GDM1 (cell line): Measurements from ENCODE around the gene CDH2.

ENCODE experiments used
- DNase-seq: peaks from one replicate; lab custom pipeline; 2025; lab: John Stamatoyannopoulos, UW

The CDH2 gene

DNA sequence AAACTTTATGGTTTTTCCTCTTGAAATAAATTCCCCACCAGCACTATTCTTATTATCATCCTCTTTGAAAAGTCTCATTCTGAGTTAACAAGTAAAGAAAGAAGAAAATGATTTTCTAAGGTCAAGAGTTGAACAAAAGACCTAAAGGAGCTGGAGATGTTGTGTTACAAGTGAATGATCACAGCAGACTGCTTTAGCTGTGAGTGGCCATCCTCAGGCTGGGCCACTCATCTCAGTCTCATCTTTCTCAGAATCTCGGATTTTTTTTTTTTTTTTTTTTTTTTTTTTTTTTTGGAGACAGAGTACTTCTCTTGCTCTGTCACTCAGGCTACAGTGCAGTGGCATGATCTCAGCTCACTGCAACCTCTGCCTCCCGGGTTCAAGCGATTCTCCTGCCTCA lies 133.3 kb downstream of the CDH2 start:
- no peak for DNase-seq

GRCh38 chr18:28041366-28041765 lies 135.6 kb downstream of the CDH2 start:
- DNase-seq, result no peak

DNA sequence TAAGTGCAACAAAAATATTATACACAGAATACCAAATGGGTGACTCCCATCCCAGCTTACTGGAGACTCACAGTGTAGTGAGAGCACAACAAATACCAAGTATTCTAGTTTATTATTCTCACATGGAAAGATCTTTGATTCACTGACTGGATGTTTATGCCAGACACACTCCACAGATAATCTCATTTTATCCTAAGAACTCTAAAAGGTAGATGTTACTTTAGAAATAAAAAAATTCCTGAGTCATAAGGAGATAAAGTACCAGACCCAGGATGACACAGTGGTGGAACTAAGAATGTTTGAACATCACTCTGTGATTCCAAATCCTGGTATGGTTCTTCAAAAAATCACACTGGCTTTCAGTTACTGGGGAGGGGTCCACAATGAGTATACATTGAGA lies 136.2 kb downstream of the CDH2 start:
- DNase-seq, result no peak

- DNase-seq, result no peak
These were observed 136.7 kb downstream of the CDH2 start for GRCh38 chr18:28040211-28040610.

- no peak for DNase-seq
These were observed 137.2 kb downstream of the CDH2 start for GRCh38 chr18:28039691-28040090.

DNA sequence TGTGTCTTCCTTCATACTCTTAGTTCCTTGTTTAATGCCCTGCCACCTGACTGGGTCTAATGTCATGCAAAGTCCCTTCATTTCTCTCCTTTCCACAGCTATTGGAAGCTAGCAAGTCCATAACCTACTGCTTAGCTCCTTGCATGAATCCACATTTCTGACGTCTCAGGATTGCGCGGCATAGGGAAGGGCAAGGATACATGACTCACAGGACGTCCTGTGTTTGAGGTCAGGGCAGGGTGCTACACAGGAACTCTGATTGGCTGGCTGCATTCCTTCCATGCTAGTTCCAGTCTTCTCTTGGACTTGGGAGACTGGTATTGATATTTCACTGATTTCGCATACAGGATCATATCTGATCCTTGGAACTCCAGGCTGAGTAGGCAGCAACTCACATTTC lies 137.9 kb downstream of the CDH2 start:
- DNase-seq, result no peak

- DNase-seq, result no peak
These were observed 140.4 kb downstream of the CDH2 start for GRCh38 chr18:28036488-28036887.

DNA sequence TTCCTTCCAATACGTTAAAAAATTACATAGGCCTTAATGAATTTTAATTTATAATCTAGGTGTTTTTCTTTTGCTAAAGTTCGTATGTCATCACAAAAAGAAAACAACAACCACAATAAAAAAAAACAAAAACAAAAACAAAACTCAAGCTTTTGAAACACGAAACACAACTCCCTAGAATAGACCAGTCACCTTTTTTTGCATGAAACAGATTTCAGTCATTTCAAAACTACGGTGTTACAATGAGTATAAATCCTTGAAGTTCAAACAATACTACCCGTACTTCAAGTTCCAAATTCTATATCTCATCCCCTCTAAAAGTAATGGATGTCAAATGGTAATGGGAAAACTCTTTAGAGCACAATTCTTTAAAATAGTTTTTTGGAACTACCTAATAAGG lies 142.4 kb downstream of the CDH2 start:
- no peak for DNase-seq

GRCh38 chr18:28032177-28032576 lies 144.8 kb downstream of the CDH2 start:
- DNase-seq, result no peak

DNA sequence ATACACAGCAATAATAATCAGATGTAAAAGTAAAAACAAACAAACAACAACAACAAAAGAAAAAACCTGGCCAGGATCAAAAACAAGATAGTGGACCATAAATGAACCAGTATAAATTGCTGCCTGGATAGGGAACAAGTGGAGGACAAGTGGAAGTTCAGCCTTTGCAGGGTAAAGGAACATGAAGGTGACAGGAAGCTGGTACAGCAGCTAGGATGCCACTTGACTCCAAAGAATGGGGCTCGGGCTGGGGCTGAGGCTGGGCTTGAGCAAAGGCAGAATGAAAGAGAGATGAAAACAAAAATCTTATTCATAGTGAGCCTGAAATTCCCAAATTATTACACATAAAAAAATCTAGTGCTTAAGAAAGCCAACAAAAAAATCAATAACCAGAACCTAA lies 146.5 kb downstream of the CDH2 start:
- no peak for DNase-seq

DNA sequence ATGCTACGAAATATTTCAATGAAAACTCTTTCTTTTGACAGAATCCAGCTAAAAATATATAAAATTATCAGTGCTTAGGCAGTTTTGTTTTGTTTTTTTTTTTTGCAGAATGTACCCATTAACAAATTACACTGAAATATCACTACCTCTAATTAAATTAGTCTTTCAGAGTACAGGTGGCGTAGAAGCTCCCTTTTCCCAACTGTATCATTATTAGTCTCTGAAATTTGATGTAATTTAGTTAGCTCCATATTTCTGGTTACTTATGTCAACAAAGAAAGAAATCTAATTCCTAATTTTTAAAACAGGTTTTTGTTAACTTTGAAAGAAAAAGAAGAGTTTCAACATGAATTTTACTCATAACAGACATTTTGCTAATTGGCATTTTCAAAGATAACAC lies 149.2 kb downstream of the CDH2 start:
- DNase-seq, result no peak

DNA sequence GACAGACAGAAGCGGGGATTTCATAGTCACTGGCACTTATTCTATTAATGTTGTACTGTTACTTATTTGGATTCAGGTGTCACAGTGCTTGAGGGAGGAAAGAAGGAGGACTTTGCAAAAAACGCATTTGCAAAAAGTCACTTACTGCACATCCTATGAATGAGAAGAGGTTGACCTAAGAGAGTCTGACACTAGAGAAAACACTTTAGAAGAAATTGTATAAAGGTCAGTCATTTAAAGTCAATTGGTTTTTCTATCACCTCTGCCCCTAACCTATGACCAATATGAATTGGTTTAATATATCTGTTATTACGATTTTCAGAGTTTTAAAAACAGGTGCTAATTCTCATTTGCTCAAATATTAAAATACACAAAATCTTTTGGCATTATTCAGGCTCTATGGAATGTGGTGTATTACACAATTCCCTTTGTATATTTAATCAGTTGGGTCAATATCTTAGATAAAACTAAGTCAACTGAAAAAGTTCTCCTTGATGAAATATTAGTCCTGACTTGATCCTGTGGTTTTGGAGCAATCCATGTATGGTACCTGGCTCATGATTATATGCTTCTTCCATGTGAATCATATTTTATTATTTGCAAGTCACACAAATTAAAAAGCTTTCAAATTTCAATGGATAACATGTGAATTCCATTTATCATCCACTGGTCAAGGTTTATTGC lies 157.4 kb downstream of the CDH2 start:
- no peak for DNase-seq

DNA sequence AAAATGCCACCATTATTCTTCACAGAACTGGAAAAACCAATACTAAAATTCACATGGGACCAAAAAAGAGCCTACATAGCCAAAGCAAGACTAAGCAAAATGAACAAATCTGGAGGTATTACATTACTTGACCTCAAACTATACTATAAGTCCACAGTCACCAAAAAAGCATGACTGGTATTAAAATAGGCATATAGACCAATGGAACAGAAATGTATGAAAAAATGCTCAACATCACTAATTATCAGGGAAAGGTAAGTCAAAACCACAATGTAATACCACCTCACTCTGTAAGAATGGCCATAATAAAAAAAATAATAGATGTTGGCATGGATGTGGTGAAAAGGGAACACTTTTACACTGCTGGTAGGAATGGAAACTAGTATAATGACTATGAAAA lies 158.6 kb downstream of the CDH2 start:
- no peak for DNase-seq

DNA sequence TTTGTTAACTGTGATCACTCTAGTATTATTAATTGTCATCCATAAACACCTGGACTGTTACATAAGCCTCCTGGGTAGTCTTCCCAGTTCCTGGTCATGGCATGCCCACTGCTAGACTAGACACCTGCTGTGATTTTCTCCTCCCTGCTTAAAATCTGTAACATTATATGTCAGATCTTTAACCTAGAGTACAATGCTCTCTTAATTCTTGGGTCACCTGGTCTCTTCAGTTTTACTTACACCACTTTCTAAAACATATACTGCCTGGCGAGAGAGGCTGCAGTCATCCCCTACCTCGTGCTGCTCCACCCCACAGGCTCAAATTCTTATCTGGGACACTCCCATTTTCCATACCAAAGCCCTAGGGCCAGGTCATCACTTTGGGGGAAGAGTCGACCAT lies 161.3 kb downstream of the CDH2 start:
- no peak for DNase-seq

DNA sequence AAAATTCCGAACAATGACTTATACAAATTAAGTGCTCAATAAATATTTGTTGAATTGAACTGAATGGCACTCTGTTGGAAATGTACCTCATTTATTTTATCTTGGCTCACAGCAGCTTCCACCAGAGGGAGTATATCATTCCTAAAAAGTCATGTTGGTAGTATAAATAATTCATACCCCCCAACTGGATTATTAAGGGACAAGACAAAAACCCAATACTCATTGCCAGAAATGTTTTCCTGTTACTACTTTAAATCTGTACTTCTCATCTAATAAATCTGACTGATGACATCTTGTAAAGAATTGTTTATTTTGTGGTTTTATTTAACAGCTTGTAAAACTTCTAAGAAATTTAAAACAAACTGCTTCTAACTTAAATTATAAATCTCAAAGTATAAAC lies 163.9 kb downstream of the CDH2 start:
- no peak for DNase-seq

- DNase-seq, result no peak
These were observed 164.6 kb downstream of the CDH2 start for GRCh38 chr18:28012336-28012735.

GRCh38 chr18:28009589-28009988 lies 167.3 kb downstream of the CDH2 start:
- no peak for DNase-seq

- no peak for DNase-seq
These were observed 169.1 kb downstream of the CDH2 start for GRCh38 chr18:28007841-28008240.

GRCh38 chr18:28005164-28005563 lies 171.8 kb downstream of the CDH2 start:
- no peak for DNase-seq

GRCh38 chr18:28004606-28005005 lies 172.3 kb downstream of the CDH2 start:
- DNase-seq, result no peak

DNA sequence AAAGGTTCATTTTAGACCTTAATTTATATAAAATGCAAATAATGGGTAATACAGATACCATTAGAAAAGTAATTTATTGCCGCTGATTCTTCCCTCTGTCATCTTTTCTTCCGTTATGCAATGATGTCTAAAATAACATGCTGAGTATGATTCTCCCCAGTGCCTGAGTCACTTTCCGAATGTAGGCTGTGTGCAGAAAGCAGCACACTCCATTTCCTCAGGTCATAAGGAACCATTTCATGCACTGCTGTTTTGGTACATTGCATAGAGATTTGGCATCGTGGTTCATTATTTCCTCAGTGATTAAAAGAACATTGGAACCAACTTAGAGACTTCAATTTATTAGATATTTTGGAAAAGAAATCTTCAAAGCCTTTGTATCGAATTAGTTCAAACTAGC lies 173.5 kb downstream of the CDH2 start:
- no peak for DNase-seq

- DNase-seq, result no peak
These were observed 174.1 kb downstream of the CDH2 start for GRCh38 chr18:28002841-28003240.

DNA sequence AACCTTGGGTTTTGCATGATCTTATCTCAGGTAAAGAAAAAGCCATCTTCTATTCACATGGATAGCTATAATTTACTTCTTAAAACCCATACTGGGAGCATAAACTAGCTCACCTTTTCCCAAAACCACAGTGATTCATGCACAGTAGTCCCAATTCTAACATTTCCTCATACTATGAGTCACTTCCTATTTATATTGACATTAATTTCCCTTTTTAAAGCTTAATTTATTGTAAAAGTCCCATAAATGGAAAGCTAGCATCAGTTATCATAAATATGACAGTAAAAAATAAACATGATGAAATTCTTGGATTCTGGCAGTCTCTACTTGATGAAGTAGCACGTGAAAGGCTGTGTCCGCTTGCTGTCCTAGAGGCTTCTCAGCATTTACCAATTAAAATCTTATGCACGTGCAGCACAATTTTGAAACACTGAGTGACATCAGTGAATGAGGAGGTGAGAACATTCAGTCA lies 180.1 kb downstream of the CDH2 start:
- no peak for DNase-seq

- DNase-seq, result no peak
These were observed 181.0 kb downstream of the CDH2 start for GRCh38 chr18:27995770-27996502.
